Fibroblast of the aortic adventitia (primary cell): ENCODE measurements around the gene CCDC24. TPM values are rescaled to one million over a fixed set of nuclear protein-coding genes. Genes with fewer than 3 reads are reported as not detected.

Experiments used
- DNase-seq: peaks from one replicate; pipeline ENCODE4 v3.0.0-alpha.2; 2010; ENCODE audit warnings: low read depth
- H3K4me3 ChIP-seq: 2 replicates; pipeline ENCODE4 v1.5.1; 2011; ENCODE audit warnings: low read depth, mild to moderate bottlenecking, control low read depth, low read length, moderate library complexity
- CTCF ChIP-seq: IDR thresholded peaks from 2 replicates; pipeline ENCODE4 v1.5.1; 2011; ENCODE audit warnings: mild to moderate bottlenecking, low read length, control low read depth, inconsistent platforms; ENCODE audit not compliant: insufficient read depth
- total RNA-seq: library from RNA; depleted of rRNA; stranded (reverse); fragments of >200 nt; gene quantifications from 2 replicates; pipeline ENCODE4 v1.2.3, GENCODE V29; 2012; ENCODE audit warnings: low replicate concordance

CCDC24 gene
- 2.6 TPM in 2 replicates for total RNA-seq

- no peak for TF ChIP-seq CTCF
- peak; percentile 75 for DNase-seq
- peak within 1 kb of the TSS; percentile 75 for H3K4me3 ChIP-seq
Measured at GRCh38 chr1:43991476-43992231, at the start of gene CCDC24. Gene CCDC24, plus strand, starts transcription at chr1:43991599. Its CDS starts 280 bp downstream, at chr1:43991879.

- TF ChIP-seq CTCF: no peak
- no peak for DNase-seq
- H3K4me3 ChIP-seq: no peak overlapping the region
Measured at GRCh38 chr1:43942411-43942810, 49.0 kb upstream of the CCDC24 start.

GRCh38 chr1:43944860-43945259 lies 46.5 kb upstream of the CCDC24 start:
- no peak for DNase-seq
- H3K4me3 ChIP-seq: no peak overlapping the region
- TF ChIP-seq CTCF: no peak

DNA sequence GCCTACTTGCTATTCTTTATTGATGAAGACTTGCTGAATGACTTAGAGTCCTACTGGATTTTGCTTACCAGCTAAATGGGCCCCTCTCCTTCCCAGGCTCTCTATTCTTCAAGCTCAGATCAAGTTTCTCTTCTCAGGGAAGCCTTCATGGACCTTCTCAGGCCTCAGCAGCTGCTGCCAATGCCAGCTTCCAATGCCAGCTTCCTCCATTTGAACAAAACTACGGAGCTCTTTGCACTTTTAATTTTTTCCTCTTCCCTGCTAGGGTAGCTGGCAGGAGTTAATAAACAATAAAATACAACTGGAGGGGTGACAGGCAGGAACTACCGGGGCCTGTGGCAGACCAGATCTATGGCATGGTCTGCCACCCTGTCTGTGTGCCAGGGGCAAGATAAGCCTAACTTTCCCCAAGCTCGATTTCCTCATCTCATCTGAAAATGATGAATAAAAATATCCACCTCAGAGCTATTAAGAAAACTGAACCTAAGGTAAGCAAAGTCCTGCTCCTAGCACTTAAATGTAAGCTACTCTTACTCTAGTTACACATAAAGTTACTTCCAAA lies 45.6 kb upstream of the CCDC24 start:
- peak overlapping the region; percentile 96 for H3K4me3 ChIP-seq
- no peak for TF ChIP-seq CTCF
- no peak for DNase-seq

DNA sequence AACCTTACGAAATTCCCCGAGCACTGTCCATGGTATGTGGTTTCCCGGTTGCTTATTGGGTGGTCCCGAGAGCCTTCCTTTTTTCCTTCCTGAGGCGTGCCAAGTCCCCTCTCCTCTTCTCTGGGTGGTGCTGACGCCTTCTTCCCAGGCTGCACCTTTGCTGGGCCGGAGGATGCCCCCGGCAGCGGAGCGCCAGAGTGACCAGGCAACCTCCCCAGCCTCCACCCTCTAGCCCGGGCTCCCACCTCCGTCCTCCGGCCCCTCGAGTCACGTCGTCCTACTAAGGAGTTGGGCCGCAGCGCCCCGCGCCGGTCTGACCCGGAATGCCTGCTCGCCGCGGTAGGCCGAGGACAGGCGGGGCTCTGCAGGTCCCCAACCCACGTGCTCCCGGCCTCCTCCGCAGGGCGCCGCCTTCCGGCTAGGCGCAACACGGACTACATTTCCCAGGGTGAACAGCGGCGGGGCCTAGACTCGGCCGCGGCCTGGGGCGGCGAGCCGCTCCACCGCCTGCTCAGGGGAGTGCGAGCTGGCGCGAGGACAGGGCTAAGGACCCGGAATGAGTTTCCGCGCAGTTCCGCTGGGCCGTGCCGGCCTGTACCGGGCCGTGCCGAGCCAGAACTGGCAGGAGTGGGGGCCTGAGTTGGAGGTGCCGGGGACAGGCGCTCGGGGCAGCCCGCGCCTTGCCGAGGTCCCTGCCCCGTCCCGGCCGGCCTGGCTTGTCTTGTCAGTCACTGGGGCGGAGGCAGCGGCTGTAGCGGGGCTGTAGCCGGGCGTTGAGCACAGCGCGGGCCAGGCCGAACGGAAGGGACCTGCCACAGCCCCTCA lies 45.0 kb upstream of the CCDC24 start, which contains the start of gene IPO13:
IPO13 (plus strand) TSS at position 715 of the 825 bp plus-strand sequence. CDS start 651 bp downstream, outside the sequence.
- peak; percentile 93 for DNase-seq
- TF ChIP-seq CTCF: peak; percentile 52
- peak within 1 kb of the TSS; percentile 96 for H3K4me3 ChIP-seq

GRCh38 chr1:43947061-43947873 lies 44.1 kb upstream of the CCDC24 start:
- no peak for TF ChIP-seq CTCF
- peak overlapping the region; percentile 96 for H3K4me3 ChIP-seq
- DNase-seq: no peak
